Activated B cell treated with CpG ODN at 0.5 μM for 24 hours (primary cell): ENCODE measurements around the gene VAV2. TPM values are rescaled to one million over a fixed set of nuclear protein-coding genes. Genes with fewer than 3 reads are reported as not detected.

ENCODE experiments used
- ATAC-seq: fragments of 200-7000 bp; cut with Tn5 transposase; one replicate; pipeline ENCODE4 v1.10.0; 2021; ENCODE audit warnings: low read depth, mild to moderate bottlenecking, moderate library complexity
- CTCF ChIA-PET: fragments of 350-600 bp; sonication (Branson Sonifier 250); formaldehyde crosslinking; loops from one replicate; lab custom pipeline; 2021; ENCODE audit warnings: antibody characterized with exemption; lab: Charles Lee
- POLR2A ChIA-PET: fragments of 350-600 bp; sonication (Branson Sonifier 250); formaldehyde crosslinking; loops from one replicate; lab custom pipeline; 2021; ENCODE audit warnings: antibody characterized with exemption; lab: Charles Lee
- DNase-seq: peaks from one replicate; pipeline ENCODE4 v3.0.0; 2022
- H3K27ac Mint-ChIP-seq: one replicate; pipeline ENCODE4 v1.8.0; 2020; ENCODE audit warnings: mixed read lengths
- H3K27me3 Mint-ChIP-seq: one replicate; pipeline ENCODE4 v1.8.0; 2021; ENCODE audit warnings: mixed read lengths
- H3K36me3 Mint-ChIP-seq: one replicate; pipeline ENCODE4 v1.8.0; 2021; ENCODE audit warnings: low read depth, mixed read lengths
- H3K4me1 Mint-ChIP-seq: one replicate; pipeline ENCODE4 v1.8.0; 2021; ENCODE audit warnings: mixed read lengths
- H3K4me3 Mint-ChIP-seq: one replicate; pipeline ENCODE4 v1.8.0; 2020; ENCODE audit warnings: mild to moderate bottlenecking, mixed read lengths
- H3K9me3 Mint-ChIP-seq: one replicate; pipeline ENCODE4 v1.8.0; 2020; ENCODE audit warnings: mixed read lengths
- CTCF ChIP-seq: fragments of 200-600 bp; IDR thresholded peaks from one replicate; pipeline ENCODE4 v1.8.0; 2022; ENCODE audit warnings: antibody characterized with exemption, mild to moderate bottlenecking
- intact Hi-C: fragments of 100-400 bp; cut with micrococcal nuclease; formaldehyde crosslinking; loops from one replicate; pipeline ENCODE4 v1.15.1; 2024
- total RNA-seq: library from RNA; stranded (reverse); gene quantifications from 2 replicates; pipeline ENCODE4 v1.2.3, GENCODE V29; 2022

The VAV2 gene
- total RNA-seq, 1 donor from 2014 or later: 99.6 TPM

DNA sequence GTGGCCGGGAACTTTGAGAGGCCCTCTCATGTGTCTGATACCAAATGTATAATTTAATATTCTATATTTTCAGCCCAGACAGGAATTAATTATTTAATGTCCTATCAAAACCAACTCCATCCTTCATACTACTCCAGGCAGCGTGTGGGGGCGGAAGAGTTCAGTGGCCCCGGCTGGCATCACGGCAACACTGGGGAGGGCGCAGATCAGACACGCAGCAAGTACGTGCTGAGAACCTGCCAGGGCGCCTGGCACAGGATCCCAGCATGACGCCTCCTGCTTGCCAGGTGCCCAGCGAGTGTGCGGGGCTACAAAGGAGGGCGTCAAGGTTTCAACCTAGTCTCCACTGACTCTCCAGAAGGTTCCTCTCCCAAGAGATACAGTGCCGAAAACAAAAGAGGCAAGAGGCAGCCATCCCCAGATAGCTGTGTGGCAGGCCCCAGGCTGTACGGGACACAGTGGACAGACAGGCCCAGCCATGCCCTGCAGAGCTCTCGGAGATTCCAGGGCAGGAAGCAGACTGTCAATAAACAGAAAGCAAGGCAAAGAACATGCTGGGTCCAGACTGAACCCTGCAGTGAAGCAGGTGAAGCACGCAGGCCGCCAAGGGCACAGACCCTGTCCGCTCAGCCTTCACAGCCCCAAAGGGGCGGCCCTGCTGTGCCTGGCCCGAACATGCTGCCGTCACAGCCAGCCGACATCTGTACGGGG, 110.3 kb downstream of the VAV2 start:
- Mint-ChIP-seq H3K9me3 (no peaks in the 10 kb centered on the region), H3K4me1 (peaks cover 43% of the 10 kb centered on the region), H3K4me3 (no peak overlapping the region), H3K27ac (no peak overlapping the region), H3K27me3 (no peaks in the 10 kb centered on the region), H3K36me3 (peaks cover 28% of the 10 kb centered on the region)
- intact Hi-C loops: no loop called here
- CTCF ChIA-PET: no interaction called here
- ATAC-seq: no peak
- POLR2A ChIA-PET: no interaction called here
- TF ChIP-seq CTCF: no peak
- DNase-seq: no peak

GRCh38 chr9:133880851-133881661, 111.1 kb downstream of the VAV2 start:
- ATAC-seq (no peak), DNase-seq (no peak)
- POLR2A ChIA-PET: no interaction called here
- no peaks in the 10 kb centered on the region for H3K9me3 Mint-ChIP-seq
- peaks cover 45% of the 10 kb centered on the region for H3K4me1 Mint-ChIP-seq
- intact Hi-C loops: no loop called here
- no peaks in the 10 kb centered on the region for H3K27me3 Mint-ChIP-seq
- H3K36me3 Mint-ChIP-seq: peaks cover 29% of the 10 kb centered on the region
- no peak for TF ChIP-seq CTCF
- CTCF ChIA-PET: no interaction called here
- no peak overlapping the region for H3K27ac Mint-ChIP-seq
- no peak overlapping the region for H3K4me3 Mint-ChIP-seq

GRCh38 chr9:133880136-133880535, 112.0 kb downstream of the VAV2 start:
- ChIA-PET POLR2A (no interaction called here), CTCF (no interaction called here)
- DNase-seq: no peak
- no peaks in the 10 kb centered on the region for H3K9me3 Mint-ChIP-seq
- no peak overlapping the region for H3K27ac Mint-ChIP-seq
- ATAC-seq: no peak
- H3K4me3 Mint-ChIP-seq: no peak overlapping the region
- peaks cover 25% of the 10 kb centered on the region for H3K36me3 Mint-ChIP-seq
- no peaks in the 10 kb centered on the region for H3K27me3 Mint-ChIP-seq
- intact Hi-C loops: no loop called here
- no peak for TF ChIP-seq CTCF
- H3K4me1 Mint-ChIP-seq: peaks cover 45% of the 10 kb centered on the region

DNA sequence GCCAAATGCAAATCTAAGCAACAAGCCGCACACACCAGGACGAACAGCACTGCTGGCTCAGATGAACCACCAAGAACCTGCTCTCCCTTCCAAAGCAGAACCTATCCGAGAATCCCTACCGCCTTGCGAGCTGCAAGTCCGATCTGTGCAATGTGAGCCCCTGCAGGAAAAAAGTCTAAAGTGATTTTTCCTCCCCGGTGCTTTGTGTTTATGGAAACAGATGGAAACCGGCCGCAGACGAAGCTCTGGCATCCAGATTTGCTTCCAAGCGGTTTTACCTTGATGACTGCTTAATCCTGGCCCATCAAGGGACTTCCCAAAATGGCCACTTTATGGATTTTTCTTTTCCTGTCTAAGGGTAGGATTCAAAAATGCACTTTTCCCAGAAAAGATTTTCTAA, 112.5 kb downstream of the VAV2 start:
- Mint-ChIP-seq H3K27me3 (no peaks in the 10 kb centered on the region), H3K36me3 (peaks cover 24% of the 10 kb centered on the region), H3K27ac (peak overlapping the region; percentile 24), H3K4me3 (no peak overlapping the region), H3K4me1 (peaks cover 43% of the 10 kb centered on the region), H3K9me3 (no peaks in the 10 kb centered on the region)
- intact Hi-C loops: loop anchor here (10.0 kb wide), 1 partner anchor 95 kb away; no protein-coding TSS in a partner anchor
- CTCF ChIA-PET: no interaction called here
- ATAC-seq (no peak), DNase-seq (no peak)
- POLR2A ChIA-PET: interaction anchor here (1.0 kb wide), 1 partner anchor 9 kb away, joined by 3 read pairs; no protein-coding TSS in a partner anchor
- no peak for TF ChIP-seq CTCF

- ATAC-seq (no peak), DNase-seq (no peak)
- Mint-ChIP-seq H3K27ac (no peak overlapping the region), H3K4me3 (no peak overlapping the region), H3K9me3 (no peaks in the 10 kb centered on the region), H3K4me1 (peaks cover 49% of the 10 kb centered on the region), H3K27me3 (no peaks in the 10 kb centered on the region), H3K36me3 (peaks cover 24% of the 10 kb centered on the region)
- intact Hi-C loops: loop anchor here (10.0 kb wide), 1 partner anchor 94 kb away; no protein-coding TSS in a partner anchor
- POLR2A ChIA-PET: interaction anchor here (1.0 kb wide), 1 partner anchor 8 kb away, joined by 3 read pairs; no protein-coding TSS in a partner anchor
- CTCF ChIA-PET: no interaction called here
- no peak for TF ChIP-seq CTCF
These were observed 113.7 kb downstream of the VAV2 start for GRCh38 chr9:133878402-133878801.
